Measurements from ENCODE around the gene DDI1. TPM values are rescaled to one million over a fixed set of nuclear protein-coding genes. Genes with fewer than 3 reads are reported as not detected.
"Not testable (repeated sequence)": the region's sequence is repeated elsewhere in the genome, so short reads cannot be mapped to it uniquely, and the experiment has no call there.

DDI1 gene
- total and polyA plus RNA-seq, 2 donors (not counting 1 experiment from before 2014, with no cell fraction given): not detected

- no peak for TF ChIP-seq EZH2 (IDR thresholded peaks at IDR 0.05; ENCODE audit: borderline replicate concordance, insufficient read depth, low read depth, low read length, poor library complexity, severe bottlenecking)
- TF ChIP-seq, protein P1, sequence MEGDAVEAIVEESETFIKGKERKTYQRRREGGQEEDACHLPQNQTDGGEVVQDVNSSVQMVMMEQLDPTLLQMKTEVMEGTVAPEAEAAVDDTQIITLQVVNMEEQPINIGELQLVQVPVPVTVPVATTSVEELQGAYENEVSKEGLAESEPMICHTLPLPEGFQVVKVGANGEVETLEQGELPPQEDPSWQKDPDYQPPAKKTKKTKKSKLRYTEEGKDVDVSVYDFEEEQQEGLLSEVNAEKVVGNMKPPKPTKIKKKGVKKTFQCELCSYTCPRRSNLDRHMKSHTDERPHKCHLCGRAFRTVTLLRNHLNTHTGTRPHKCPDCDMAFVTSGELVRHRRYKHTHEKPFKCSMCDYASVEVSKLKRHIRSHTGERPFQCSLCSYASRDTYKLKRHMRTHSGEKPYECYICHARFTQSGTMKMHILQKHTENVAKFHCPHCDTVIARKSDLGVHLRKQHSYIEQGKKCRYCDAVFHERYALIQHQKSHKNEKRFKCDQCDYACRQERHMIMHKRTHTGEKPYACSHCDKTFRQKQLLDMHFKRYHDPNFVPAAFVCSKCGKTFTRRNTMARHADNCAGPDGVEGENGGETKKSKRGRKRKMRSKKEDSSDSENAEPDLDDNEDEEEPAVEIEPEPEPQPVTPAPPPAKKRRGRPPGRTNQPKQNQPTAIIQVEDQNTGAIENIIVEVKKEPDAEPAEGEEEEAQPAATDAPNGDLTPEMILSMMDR (IDR thresholded peaks at IDR 0.05): no peak
- H3K9ac ChIP-seq (ENCODE audit: low read length): no peak overlapping the region
- DNase-seq (no peak), ATAC-seq (ENCODE audit: low read depth) (no peak)
- H3K4me1 ChIP-seq (ENCODE audit: control insufficient read depth in 2 of 2, insufficient read depth in 2 of 2, low read length in 2 of 2): no peaks in the 10 kb centered on the region
- no peaks in the 10 kb centered on the region for H3K79me2 ChIP-seq (ENCODE audit: control insufficient read depth, insufficient read depth, low read length)
- Mint-ChIP-seq H3K9me3 (ENCODE audit: insufficient read depth) (no peaks in the 10 kb centered on the region), H3K4me1 (no peaks in the 10 kb centered on the region), H3K27me3 (no peaks in the 10 kb centered on the region), H3K27ac (no peak overlapping the region), H3K4me3 (no peak overlapping the region)
- intact Hi-C loops (cut with micrococcal nuclease): no loop called here
- WGBS (ENCODE audit: insufficient coverage): no CpG with 5 or more reads among the region's 2 CpGs
- no peaks in the 10 kb centered on the region for H3K27me3 ChIP-seq (replicated peaks in 1 of 4; ENCODE audit: control extremely low read depth in 1 of 4, control insufficient read depth in 3 of 4, insufficient read depth in 4 of 4, low read length in 3 of 4)
- CTCF ChIA-PET: no interaction called here
- no peak overlapping the region for H3K27ac ChIP-seq (ENCODE audit: low read length in 2 of 2)
- POLR2A ChIA-PET: no interaction called here
- H3K36me3 ChIP-seq (replicated peaks in 1 of 2; ENCODE audit: control extremely low read depth in 1 of 2, control insufficient read depth in 1 of 2, extremely low read depth in 1 of 2, insufficient read depth in 2 of 2, low read length in 1 of 2): no peaks in the 10 kb centered on the region
- H4K20me1 ChIP-seq (ENCODE audit: control insufficient read depth, insufficient read depth, low read length, poor library complexity, severe bottlenecking): no peaks in the 10 kb centered on the region
- no peak overlapping the region for H3K4me3 ChIP-seq (ENCODE audit: control extremely low read depth in 1 of 5, extremely low read depth in 1 of 5, insufficient read depth in 1 of 5, low read depth in 2 of 5, low read length in 4 of 5)
- no peak overlapping the region for H2AFZ ChIP-seq (ENCODE audit: insufficient read depth, low read depth, low read length, poor library complexity, severe bottlenecking)
- no peak overlapping the region for H3K4me2 ChIP-seq (replicated peaks; ENCODE audit: low read depth, low read length, poor library complexity, severe bottlenecking)
- H3K9me3 ChIP-seq (ENCODE audit: control extremely low read depth in 1 of 3, control insufficient read depth in 2 of 3, insufficient read depth in 1 of 3, low read length in 2 of 3): no peaks in the 10 kb centered on the region
Measured at GRCh38 chr11:104046331-104046730, 9.9 kb downstream of the DDI1 start.

DNA sequence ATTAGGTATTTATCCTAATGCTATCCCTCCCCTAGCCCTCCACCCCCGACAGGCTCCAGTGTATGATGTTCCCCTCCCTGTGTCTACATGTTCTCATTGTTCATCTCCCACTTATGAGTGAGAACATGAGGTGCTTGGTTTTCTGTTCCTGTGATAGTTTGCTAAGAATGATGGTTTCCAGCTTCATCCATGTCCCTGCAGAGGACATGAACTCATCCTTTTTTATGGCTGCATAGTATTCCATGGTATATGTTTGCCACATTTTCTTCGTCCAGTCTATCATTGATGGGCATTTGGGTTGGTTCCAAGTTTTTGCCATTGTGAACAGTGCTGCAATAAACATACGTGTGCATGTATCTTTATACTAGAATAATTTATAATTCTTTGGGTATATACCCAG, 10.4 kb downstream of the DDI1 start:
- H3K4me1 ChIP-seq (ENCODE audit: control insufficient read depth in 2 of 2, insufficient read depth in 2 of 2, low read length in 2 of 2); H3K9me3 ChIP-seq (ENCODE audit: control extremely low read depth in 1 of 3, control insufficient read depth in 2 of 3, insufficient read depth in 1 of 3, low read length in 2 of 3); H4K20me1 ChIP-seq (ENCODE audit: control insufficient read depth, insufficient read depth, low read length, poor library complexity, severe bottlenecking); H3K9ac ChIP-seq (ENCODE audit: low read length); H3K4me3 Mint-ChIP-seq; H3K36me3 ChIP-seq (replicated peaks in 1 of 2; ENCODE audit: control extremely low read depth in 1 of 2, control insufficient read depth in 1 of 2, extremely low read depth in 1 of 2, insufficient read depth in 2 of 2, low read length in 1 of 2); H3K4me2 ChIP-seq (replicated peaks; ENCODE audit: low read depth, low read length, poor library complexity, severe bottlenecking); intact Hi-C loops (cut with micrococcal nuclease); CTCF ChIA-PET; H3K4me1 Mint-ChIP-seq; H3K9me3 Mint-ChIP-seq (ENCODE audit: insufficient read depth); H3K79me2 ChIP-seq (ENCODE audit: control insufficient read depth, insufficient read depth, low read length); ATAC-seq (ENCODE audit: low read depth); POLR2A ChIA-PET; H3K27ac ChIP-seq (ENCODE audit: low read length in 2 of 2); H3K4me3 ChIP-seq (ENCODE audit: control extremely low read depth in 1 of 5, extremely low read depth in 1 of 5, insufficient read depth in 1 of 5, low read depth in 2 of 5, low read length in 4 of 5); H3K27me3 ChIP-seq (replicated peaks in 1 of 4; ENCODE audit: control extremely low read depth in 1 of 4, control insufficient read depth in 3 of 4, insufficient read depth in 4 of 4, low read length in 3 of 4); DNase-seq; H3K27ac Mint-ChIP-seq; H2AFZ ChIP-seq (ENCODE audit: insufficient read depth, low read depth, low read length, poor library complexity, severe bottlenecking); H3K27me3 Mint-ChIP-seq: not testable (repeated sequence)
- 100% methylated on average over 1 of the region's 3 CpGs for WGBS (ENCODE audit: insufficient coverage)
